ENCODE results near the gene PAX8. TPM values are rescaled to one million over a fixed set of nuclear protein-coding genes. Genes with fewer than 3 reads are reported as not detected.

The PAX8 gene
- total RNA-seq, 1 experiment from 2014 or later = 0.15 TPM

DNA sequence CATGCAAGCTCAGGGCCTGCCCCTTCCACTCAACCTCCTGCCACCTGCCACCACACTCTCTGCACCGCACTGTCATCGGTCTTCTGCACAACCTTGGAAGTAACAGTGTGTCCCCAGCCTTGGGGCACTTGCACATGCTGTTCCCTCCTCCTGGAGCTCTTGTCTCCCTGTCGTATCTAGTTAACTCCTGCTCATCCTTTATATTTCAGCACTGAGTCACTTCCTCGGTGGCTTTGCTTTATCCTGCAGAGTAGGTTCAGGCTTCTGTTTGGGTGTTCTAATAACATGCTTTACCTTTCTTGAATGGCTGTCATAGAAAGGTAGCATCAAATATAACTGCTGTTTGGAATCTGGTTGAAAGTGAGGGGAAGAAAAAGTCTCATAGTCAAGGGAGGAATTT is 25.3 kb downstream of the PAX8 start:
- Histone ChIP-seq H3K27me3 (ENCODE audit: control insufficient read depth, insufficient read depth, low read length) (peaks cover 7% of the 10 kb centered on the region; the same call in 1 of the 2 replicates), H3K27ac (ENCODE audit: low read length) (no peak overlapping the region), H3K36me3 (ENCODE audit: control insufficient read depth, insufficient read depth, low read length) (no peaks in the 10 kb centered on the region), H3K4me3 (ENCODE audit: low read depth in 2 of 2, low read length in 2 of 2) (no peak overlapping the region), H3K9me3 (ENCODE audit: control insufficient read depth, insufficient read depth, low read depth, low read length) (no peaks in the 10 kb centered on the region), H3K4me1 (ENCODE audit: control insufficient read depth, insufficient read depth, low read length) (no peaks in the 10 kb centered on the region)
- no peak for TF ChIP-seq POLR2AphosphoS5 (IDR thresholded peaks at IDR 0.05; ENCODE audit: low read depth, low read length)
- TF ChIP-seq, protein P1, sequence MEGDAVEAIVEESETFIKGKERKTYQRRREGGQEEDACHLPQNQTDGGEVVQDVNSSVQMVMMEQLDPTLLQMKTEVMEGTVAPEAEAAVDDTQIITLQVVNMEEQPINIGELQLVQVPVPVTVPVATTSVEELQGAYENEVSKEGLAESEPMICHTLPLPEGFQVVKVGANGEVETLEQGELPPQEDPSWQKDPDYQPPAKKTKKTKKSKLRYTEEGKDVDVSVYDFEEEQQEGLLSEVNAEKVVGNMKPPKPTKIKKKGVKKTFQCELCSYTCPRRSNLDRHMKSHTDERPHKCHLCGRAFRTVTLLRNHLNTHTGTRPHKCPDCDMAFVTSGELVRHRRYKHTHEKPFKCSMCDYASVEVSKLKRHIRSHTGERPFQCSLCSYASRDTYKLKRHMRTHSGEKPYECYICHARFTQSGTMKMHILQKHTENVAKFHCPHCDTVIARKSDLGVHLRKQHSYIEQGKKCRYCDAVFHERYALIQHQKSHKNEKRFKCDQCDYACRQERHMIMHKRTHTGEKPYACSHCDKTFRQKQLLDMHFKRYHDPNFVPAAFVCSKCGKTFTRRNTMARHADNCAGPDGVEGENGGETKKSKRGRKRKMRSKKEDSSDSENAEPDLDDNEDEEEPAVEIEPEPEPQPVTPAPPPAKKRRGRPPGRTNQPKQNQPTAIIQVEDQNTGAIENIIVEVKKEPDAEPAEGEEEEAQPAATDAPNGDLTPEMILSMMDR (IDR thresholded peaks at IDR 0.05) = no peak
- TF ChIP-seq, protein P2, sequence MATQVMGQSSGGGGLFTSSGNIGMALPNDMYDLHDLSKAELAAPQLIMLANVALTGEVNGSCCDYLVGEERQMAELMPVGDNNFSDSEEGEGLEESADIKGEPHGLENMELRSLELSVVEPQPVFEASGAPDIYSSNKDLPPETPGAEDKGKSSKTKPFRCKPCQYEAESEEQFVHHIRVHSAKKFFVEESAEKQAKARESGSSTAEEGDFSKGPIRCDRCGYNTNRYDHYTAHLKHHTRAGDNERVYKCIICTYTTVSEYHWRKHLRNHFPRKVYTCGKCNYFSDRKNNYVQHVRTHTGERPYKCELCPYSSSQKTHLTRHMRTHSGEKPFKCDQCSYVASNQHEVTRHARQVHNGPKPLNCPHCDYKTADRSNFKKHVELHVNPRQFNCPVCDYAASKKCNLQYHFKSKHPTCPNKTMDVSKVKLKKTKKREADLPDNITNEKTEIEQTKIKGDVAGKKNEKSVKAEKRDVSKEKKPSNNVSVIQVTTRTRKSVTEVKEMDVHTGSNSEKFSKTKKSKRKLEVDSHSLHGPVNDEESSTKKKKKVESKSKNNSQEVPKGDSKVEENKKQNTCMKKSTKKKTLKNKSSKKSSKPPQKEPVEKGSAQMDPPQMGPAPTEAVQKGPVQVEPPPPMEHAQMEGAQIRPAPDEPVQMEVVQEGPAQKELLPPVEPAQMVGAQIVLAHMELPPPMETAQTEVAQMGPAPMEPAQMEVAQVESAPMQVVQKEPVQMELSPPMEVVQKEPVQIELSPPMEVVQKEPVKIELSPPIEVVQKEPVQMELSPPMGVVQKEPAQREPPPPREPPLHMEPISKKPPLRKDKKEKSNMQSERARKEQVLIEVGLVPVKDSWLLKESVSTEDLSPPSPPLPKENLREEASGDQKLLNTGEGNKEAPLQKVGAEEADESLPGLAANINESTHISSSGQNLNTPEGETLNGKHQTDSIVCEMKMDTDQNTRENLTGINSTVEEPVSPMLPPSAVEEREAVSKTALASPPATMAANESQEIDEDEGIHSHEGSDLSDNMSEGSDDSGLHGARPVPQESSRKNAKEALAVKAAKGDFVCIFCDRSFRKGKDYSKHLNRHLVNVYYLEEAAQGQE (IDR thresholded peaks at IDR 0.05; ENCODE audit: insufficient read depth in 1 of 2, low read depth in 2 of 2, low read length in 1 of 2) = no peak
- TF ChIP-seq SIN3A (IDR thresholded peaks at IDR 0.05; ENCODE audit: borderline replicate concordance, insufficient read depth, low read depth, low read length) = no peak
- ChIA-PET CTCF (no interaction called here), POLR2A (no interaction called here)
- ATAC-seq (no peak), DNase-seq (ENCODE audit: low read depth, low spot score) (no peak)
- intact Hi-C loops (cut with micrococcal nuclease; ENCODE audit: unreplicated experiment) = no loop called here
- in situ Hi-C loops (cut with HindIII; ENCODE audit: low pct_unique_long_range_greater_than_20kb, low sequenced_read_pairs) = no loop called here
- BruUV-seq (replicated peaks) = no TSS peak

DNA sequence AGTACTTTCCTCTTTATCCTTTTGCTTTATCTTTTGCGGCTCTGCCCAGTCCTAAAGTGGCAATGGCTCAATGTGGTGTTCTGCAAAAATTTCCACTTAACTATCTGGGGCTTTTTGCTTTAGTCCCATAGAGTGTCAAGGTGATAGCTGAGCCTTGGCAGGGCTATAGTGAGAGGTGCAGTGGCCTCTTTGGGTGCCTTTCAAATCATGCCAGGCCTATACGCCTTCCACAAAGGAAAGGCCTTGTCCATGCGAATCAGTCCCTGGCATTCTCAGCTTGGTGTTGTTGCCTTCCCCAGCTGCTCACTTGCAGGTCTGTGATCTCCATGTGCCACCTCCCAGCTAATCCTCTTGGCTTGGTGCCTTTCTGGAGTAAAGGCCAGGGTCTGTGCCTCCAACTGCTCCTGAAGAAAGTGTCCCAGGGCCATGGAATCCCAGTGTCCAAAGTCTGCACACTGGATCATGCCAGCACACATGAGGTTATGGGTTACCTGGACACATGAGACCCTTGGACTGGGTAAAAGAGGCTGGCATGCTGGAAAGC is 26.6 kb downstream of the PAX8 start:
- no peaks in the 10 kb centered on the region for H3K4me1 ChIP-seq (ENCODE audit: control insufficient read depth, insufficient read depth, low read length)
- H3K4me3 ChIP-seq (ENCODE audit: low read depth in 2 of 2, low read length in 2 of 2) = no peak overlapping the region
- no peak for DNase-seq (ENCODE audit: low read depth, low spot score)
- ATAC-seq = no peak
- H3K27me3 ChIP-seq (ENCODE audit: control insufficient read depth, insufficient read depth, low read length) = peaks cover 6% of the 10 kb centered on the region; the same call in 1 of the 2 replicates
- CTCF ChIA-PET = interaction anchor here (0.6 to 1.3 kb wide), 2 partner anchors 11 to 28 kb away, joined by 5 read pairs; no protein-coding TSS in a partner anchor
- in situ Hi-C loops (cut with HindIII; ENCODE audit: low pct_unique_long_range_greater_than_20kb, low sequenced_read_pairs) = no loop called here
- no TSS peak for BruUV-seq (replicated peaks)
- POLR2A ChIA-PET = no interaction called here
- H3K36me3 ChIP-seq (ENCODE audit: control insufficient read depth, insufficient read depth, low read length) = no peaks in the 10 kb centered on the region
- intact Hi-C loops (cut with micrococcal nuclease; ENCODE audit: unreplicated experiment) = no loop called here
- no peak overlapping the region for H3K27ac ChIP-seq (ENCODE audit: low read length)
- H3K9me3 ChIP-seq (ENCODE audit: control insufficient read depth, insufficient read depth, low read depth, low read length) = no peaks in the 10 kb centered on the region
- TF ChIP-seq SIN3A (IDR thresholded peaks at IDR 0.05; ENCODE audit: borderline replicate concordance, insufficient read depth, low read depth, low read length) (no peak), POLR2AphosphoS5 (IDR thresholded peaks at IDR 0.05; ENCODE audit: low read depth, low read length) (no peak), TCF7L2 (IDR thresholded peaks at IDR 0.05; ENCODE audit: low read depth, low read length) (no peak)
- TF ChIP-seq, protein P2 (IDR thresholded peaks at IDR 0.05; ENCODE audit: insufficient read depth in 1 of 2, low read depth in 2 of 2, low read length in 1 of 2) = no peak
- TF ChIP-seq, protein P1 (IDR thresholded peaks at IDR 0.05) = no peak

Data from Panc1 (cell line).